ENCODE results near the gene ANTXRL. TPM values are rescaled to one million over a fixed set of nuclear protein-coding genes. Genes with fewer than 3 reads are reported as not detected.
"Not testable (repeated sequence)": the region's sequence is repeated elsewhere in the genome, so short reads cannot be mapped to it uniquely, and the experiment has no call there.

ANTXRL gene
- total RNA-seq, 4 donors from 2014 or later, result not detected

DNA sequence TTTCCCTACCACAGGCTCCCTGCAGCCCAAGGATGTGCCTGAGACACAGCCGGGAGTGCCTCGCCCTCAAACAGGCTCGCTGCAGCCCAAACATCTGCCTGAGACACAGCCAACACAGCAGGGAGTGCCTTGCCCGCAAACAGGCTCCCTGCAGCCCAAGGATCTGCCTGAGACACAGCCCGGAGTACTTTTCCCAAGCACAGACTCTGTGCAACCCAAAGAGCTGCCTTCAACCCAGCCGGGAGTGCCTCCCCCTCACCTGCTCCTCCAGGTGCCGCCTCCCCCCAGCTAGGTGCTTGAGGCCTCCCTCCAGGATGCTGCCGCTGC, 42.9 kb downstream of the ANTXRL start:
- TF ChIP-seq, protein P1, sequence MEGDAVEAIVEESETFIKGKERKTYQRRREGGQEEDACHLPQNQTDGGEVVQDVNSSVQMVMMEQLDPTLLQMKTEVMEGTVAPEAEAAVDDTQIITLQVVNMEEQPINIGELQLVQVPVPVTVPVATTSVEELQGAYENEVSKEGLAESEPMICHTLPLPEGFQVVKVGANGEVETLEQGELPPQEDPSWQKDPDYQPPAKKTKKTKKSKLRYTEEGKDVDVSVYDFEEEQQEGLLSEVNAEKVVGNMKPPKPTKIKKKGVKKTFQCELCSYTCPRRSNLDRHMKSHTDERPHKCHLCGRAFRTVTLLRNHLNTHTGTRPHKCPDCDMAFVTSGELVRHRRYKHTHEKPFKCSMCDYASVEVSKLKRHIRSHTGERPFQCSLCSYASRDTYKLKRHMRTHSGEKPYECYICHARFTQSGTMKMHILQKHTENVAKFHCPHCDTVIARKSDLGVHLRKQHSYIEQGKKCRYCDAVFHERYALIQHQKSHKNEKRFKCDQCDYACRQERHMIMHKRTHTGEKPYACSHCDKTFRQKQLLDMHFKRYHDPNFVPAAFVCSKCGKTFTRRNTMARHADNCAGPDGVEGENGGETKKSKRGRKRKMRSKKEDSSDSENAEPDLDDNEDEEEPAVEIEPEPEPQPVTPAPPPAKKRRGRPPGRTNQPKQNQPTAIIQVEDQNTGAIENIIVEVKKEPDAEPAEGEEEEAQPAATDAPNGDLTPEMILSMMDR (IDR thresholded peaks at IDR 0.05), result no peak
- TF ChIP-seq EP300 (IDR thresholded peaks at IDR 0.05) (no peak), POLR2AphosphoS5 (IDR thresholded peaks at IDR 0.05) (no peak)
- Histone ChIP-seq H3K9me3 (no peaks in the 10 kb centered on the region), H3K36me3 (no peaks in the 10 kb centered on the region), H3K4me3 (no peak overlapping the region), H3K27ac (no peak overlapping the region), H3K4me1 (no peaks in the 10 kb centered on the region), H3K27me3 (no peaks in the 10 kb centered on the region)
- 45% methylated on average over 5 of the region's 8 CpGs; no CpG with 5 or more reads in 1 of the 2 donors for WGBS, 2 donors (ENCODE audit: low coverage in 1 of 2)
- ATAC-seq, result no peak

DNA sequence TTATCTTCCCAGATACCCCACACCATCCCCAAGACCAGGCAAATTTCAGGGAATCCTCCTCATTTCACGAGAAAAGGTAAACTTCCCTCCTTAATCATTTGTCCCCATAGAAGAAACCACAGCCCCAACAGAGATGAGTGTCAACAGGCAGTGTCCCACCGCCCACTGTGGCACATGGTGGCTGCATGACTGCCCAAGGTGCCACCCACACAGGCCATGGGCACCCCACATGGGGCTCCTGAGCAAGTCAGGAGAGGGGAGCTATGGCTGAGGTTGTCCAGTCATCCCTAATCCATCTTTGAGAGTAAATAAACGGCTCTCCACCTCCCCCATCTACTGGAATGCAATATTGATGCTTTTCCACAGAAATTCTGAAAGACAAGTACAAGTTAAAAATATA, 44.1 kb downstream of the ANTXRL start:
- Histone ChIP-seq H3K36me3 (no peaks in the 10 kb centered on the region), H3K4me3 (no peak overlapping the region), H3K27me3 (no peaks in the 10 kb centered on the region), H3K9me3 (no peaks in the 10 kb centered on the region), H3K4me1 (no peaks in the 10 kb centered on the region), H3K27ac (no peak overlapping the region)
- no peak for ATAC-seq
- WGBS, 2 donors (ENCODE audit: low coverage in 1 of 2), result 50 to 100% methylated on average over 1 of the region's 3 CpGs
- TF ChIP-seq EP300 (IDR thresholded peaks at IDR 0.05) (no peak), POLR2A (IDR thresholded peaks at IDR 0.05) (no peak), POLR2AphosphoS5 (IDR thresholded peaks at IDR 0.05) (no peak)
- TF ChIP-seq, protein P1 (IDR thresholded peaks at IDR 0.05), result no peak

DNA sequence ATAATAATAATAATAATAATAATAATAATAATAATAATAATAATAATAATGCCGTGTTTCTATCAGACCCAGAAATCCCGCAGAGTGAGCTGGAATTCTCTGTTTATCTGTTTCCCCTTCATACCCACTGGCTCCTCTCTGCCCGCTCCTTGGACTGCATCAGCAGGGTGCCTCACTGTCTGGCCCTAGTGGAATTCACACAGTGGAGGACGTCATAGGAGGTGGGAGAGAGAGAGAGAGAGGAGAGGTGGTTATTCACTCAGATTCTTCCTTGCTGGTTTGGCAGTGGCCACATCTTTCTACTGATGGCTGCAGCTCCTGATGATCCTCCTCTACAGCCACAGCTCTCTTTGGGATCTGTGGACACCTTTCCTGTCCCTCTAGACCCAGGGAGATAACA, 78.7 kb downstream of the ANTXRL start:
- not testable (repeated sequence) for H3K27ac ChIP-seq, ATAC-seq, H3K36me3 ChIP-seq, H3K27me3 ChIP-seq, H3K9me3 ChIP-seq, H3K4me1 ChIP-seq, H3K4me3 ChIP-seq
- 100% methylated on average over 1 of the region's 4 CpGs; no CpG with 5 or more reads in 1 of the 2 donors for WGBS, 2 donors (ENCODE audit: low coverage in 1 of 2)

DNA sequence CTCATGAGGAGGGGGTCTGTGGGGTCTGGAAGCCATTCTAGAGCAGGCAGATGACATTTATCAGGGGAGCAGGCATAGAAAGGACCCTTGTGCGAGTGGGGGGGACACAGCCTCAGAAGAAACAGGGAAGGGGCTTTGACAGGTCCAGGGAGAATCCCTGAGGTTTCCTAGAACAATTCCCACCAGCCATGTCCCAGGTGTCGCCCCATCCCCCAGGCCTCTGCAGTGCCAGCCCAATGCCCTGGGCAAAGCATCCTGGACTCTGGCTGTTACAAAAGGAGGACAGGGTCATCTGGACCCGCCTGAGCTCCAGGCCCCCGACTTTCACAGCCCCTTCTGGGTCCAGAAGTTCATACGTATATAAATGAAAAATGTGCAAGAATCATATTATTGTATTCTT, 80.4 kb downstream of the ANTXRL start:
- H3K9me3 ChIP-seq, H3K4me1 ChIP-seq, H3K27me3 ChIP-seq, ATAC-seq, H3K4me3 ChIP-seq, H3K36me3 ChIP-seq, H3K27ac ChIP-seq: not testable (repeated sequence)
- no CpG with 5 or more reads among the region's 5 CpGs for WGBS, 2 donors (ENCODE audit: low coverage in 1 of 2)

DNA sequence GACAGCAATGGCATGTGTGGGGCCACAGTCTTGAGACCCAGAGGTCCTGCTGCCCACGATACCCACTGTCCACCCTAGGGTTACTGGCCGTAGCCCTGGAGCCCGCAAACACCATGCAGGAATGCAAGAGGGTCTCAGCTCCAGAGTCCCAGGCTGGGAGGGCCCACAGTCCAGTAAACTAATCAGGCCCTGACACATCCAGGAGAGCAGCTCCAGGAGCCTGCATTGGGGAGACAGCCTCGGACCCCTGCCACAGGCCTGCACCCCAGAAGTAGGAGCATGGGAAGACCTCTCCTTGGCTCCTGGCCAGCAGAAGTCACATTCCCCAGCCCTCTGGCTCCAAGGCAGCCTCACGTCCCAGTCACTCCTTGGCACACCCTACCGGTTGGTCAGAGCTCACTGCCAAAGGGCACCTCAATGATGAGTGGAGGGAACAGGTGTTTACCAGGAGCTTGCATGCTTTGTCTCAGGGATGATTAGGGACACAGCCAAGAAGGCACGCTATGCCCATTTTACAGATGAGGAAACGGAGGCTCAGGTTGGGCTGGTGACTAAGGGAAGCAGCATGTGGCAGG, 81.0 kb downstream of the ANTXRL start:
- H3K27ac ChIP-seq, H3K4me1 ChIP-seq, H3K4me3 ChIP-seq, H3K27me3 ChIP-seq, H3K9me3 ChIP-seq, ATAC-seq, H3K36me3 ChIP-seq: not testable (repeated sequence)
- no CpG with 5 or more reads among the region's 8 CpGs for WGBS, 2 donors (ENCODE audit: low coverage in 1 of 2)

DNA sequence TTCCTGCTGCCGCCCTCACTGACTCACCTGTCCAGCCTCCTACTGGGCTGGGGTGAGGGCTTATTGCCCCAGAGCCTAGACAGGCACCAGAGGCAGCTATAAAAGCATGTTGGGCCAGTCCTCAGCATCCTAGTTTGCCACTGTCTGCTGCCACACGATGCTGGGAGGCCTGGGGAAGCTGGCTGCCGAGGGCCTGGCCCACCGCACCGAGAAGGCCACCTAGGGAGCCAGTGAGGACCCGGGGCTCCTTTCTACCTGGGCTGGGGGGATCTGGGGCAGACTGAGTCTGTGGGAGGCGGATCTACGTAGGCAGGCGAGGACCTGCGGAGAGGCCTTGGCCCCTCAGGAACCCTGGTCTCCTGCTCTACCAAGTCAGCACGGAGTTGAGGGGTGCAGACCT, 82.2 kb downstream of the ANTXRL start:
- not testable (repeated sequence) for H3K4me1 ChIP-seq, H3K36me3 ChIP-seq, H3K4me3 ChIP-seq, ATAC-seq, H3K9me3 ChIP-seq, H3K27me3 ChIP-seq, H3K27ac ChIP-seq
- no CpG with 5 or more reads among the region's 11 CpGs for WGBS, 2 donors (ENCODE audit: low coverage in 1 of 2)

DNA sequence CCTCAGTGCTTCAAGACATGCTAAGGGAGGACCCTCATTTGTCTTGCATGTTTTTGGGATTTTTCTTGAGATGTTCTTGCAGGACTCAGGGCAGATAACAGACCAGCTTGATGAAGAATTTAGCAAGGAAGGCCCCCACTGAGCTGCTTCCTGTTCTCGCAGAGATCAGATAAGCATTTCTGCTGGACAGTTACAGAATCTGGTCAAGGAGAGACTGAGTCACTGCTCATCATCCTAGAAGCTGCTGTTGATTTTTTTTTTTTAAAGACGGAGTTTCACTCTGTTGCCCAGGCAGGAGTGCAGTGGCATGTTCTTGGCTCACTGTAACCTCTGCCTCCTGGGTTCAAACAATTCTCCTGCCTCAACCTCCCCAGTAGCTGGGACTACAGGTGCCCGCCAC, 87.6 kb downstream of the ANTXRL start:
- ATAC-seq, H3K36me3 ChIP-seq, H3K9me3 ChIP-seq, H3K27me3 ChIP-seq, H3K27ac ChIP-seq, H3K4me3 ChIP-seq, H3K4me1 ChIP-seq: not testable (repeated sequence)
- no CpG with 5 or more reads among the region's 3 CpGs for whole genome bisulfite sequencing, 2 donors (ENCODE audit: low coverage in 1 of 2)

DNA sequence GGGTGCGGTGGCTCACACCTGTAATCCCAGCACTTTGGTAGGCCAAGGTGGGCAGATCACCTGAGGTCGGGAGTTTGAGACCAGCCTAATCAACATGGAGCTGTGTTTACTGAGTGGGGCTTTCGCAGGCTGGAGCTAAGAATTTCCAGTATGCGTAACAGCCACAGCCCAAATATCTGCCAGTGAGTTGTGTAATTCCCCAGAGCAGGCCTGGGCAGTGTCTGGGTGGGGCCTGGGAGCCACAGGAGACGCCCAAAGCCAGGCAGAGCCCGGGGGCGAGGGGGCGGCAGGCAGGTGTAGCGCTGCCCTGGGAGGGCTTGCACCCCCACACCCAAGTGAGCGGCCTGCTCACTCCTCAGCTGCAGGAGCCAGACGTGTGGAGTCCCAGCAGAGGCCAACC, 88.6 kb downstream of the ANTXRL start, which contains the start of gene ANXA8L1:
Gene ANXA8L1, plus strand, starts transcription at position 371 of the 400 bp plus-strand sequence. CDS start 76 bp downstream, outside the sequence.
- not testable (repeated sequence) for H3K4me1 ChIP-seq, H3K27ac ChIP-seq, H3K36me3 ChIP-seq, ATAC-seq, H3K9me3 ChIP-seq, H3K4me3 ChIP-seq, H3K27me3 ChIP-seq
- WGBS, 2 donors (ENCODE audit: low coverage in 1 of 2), result no CpG with 5 or more reads among the region's 11 CpGs

DNA sequence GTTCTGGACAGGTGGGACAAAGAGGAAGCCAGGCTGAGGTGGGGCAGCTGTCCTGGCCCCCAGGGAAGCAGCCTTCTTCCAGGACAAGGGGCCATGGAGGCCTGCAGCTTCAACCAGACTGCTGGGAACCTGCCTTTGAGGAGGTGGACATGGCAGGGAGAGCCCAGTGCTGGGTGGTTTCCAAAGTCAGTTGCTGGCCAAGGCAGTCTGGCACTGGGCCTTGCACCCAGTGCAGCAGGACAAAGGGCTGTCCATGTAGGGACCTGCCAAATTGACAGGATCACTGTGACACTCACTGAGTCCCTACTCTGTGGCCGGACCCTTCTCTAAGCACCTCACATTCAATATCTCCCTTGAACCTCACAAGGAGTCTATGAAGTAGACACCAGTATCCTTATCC, 90.2 kb downstream of the ANTXRL start:
- not testable (repeated sequence) for H3K4me3 ChIP-seq, H3K27ac ChIP-seq, H3K36me3 ChIP-seq, H3K4me1 ChIP-seq, H3K9me3 ChIP-seq, ATAC-seq, H3K27me3 ChIP-seq
- WGBS, 2 donors (ENCODE audit: low coverage in 1 of 2), result no CpG with 5 or more reads among the region's 1 CpG

DNA sequence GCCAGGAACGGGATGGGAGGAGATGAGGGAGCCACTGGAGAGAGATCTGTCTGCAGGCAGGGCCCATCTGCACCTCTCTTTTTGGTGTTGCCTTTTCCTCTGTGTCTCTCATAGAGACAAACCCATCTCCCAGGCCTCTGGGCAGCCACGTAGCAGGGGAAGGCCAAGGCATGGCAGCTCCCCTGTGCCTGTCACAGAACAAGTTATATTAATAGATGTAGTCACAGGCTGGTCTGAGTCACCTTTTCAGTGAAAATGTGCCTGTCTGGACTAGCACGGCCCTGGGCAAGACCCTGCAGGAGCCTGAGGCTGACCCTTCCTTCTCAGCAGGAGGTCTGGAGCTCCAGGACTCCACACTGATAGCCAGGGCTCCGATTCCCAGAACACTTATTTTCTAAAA, 90.9 kb downstream of the ANTXRL start:
- H3K4me1 ChIP-seq, ATAC-seq, H3K4me3 ChIP-seq, H3K27me3 ChIP-seq, H3K9me3 ChIP-seq, H3K36me3 ChIP-seq, H3K27ac ChIP-seq: not testable (repeated sequence)
- no CpG with 5 or more reads among the region's 4 CpGs for WGBS, 2 donors (ENCODE audit: low coverage in 1 of 2)

DNA sequence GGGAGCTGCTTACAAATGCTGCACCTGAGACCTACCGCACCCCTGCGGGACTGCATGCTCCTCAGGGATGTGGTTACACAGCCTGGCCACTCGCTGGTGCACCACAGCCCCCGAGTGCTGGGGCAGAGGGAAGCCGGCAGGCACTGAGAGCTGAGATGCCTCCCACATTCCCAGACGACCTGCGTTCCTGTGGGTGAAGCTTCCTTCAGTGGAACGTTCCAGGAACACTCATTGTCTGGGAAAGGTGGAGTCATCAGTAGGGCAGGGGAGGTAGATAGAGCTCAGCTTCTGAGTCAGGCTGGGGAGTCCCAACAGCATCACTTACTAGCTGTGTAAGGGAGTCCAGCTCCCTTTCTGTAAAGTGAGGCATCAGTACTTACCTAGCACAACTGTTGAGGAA, 91.3 kb downstream of the ANTXRL start:
- not testable (repeated sequence) for H3K4me3 ChIP-seq, H3K4me1 ChIP-seq, H3K36me3 ChIP-seq, H3K9me3 ChIP-seq, H3K27ac ChIP-seq, H3K27me3 ChIP-seq, ATAC-seq
- whole genome bisulfite sequencing, 2 donors (ENCODE audit: low coverage in 1 of 2), result no CpG with 5 or more reads among the region's 8 CpGs
